ENCODE results near the gene TIMM29. TPM values are rescaled to one million over a fixed set of nuclear protein-coding genes. Genes with fewer than 3 reads are reported as not detected.

Gene TIMM29
- total RNA-seq, 1 donor, result 18.4 TPM

DNA sequence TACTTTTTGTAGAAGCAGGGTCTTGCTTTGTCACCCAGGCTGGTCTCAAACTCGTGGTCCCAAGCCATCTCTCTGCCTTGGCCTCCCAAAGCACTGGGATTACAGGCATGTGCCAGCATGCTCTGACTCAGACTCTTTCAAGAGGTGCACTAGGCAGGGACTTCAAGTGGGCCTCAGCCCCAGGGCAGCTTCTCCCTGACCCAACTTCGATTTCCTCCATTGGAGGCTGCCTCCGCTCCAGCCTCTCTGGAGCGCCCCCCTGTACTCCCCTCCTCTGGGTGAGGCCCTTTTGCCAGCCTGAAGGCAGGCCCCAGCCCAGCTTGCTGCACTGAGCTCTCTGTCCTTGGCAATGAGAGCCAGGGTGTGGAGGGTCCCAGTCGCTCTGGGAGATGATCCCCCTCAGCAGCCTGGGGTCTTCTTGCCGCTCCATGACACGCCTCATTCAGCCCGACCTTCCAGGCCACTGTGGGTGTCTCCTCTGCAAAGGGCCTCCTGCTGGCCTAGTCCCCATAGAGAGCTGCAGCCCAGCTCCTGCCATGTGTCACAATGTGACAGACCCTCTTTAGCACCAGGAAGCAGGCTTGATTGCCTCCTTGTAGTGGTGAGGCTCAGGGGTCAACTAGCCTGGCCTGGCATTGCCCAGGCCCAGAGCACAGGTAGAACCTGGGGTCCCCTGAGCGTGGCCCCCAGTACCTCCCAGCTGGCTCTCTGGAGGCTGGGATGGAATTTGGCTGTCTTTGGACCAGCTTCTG is 40.8 kb upstream of the TIMM29 start:
- TF ChIP-seq, protein P1, sequence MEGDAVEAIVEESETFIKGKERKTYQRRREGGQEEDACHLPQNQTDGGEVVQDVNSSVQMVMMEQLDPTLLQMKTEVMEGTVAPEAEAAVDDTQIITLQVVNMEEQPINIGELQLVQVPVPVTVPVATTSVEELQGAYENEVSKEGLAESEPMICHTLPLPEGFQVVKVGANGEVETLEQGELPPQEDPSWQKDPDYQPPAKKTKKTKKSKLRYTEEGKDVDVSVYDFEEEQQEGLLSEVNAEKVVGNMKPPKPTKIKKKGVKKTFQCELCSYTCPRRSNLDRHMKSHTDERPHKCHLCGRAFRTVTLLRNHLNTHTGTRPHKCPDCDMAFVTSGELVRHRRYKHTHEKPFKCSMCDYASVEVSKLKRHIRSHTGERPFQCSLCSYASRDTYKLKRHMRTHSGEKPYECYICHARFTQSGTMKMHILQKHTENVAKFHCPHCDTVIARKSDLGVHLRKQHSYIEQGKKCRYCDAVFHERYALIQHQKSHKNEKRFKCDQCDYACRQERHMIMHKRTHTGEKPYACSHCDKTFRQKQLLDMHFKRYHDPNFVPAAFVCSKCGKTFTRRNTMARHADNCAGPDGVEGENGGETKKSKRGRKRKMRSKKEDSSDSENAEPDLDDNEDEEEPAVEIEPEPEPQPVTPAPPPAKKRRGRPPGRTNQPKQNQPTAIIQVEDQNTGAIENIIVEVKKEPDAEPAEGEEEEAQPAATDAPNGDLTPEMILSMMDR (IDR thresholded peaks at IDR 0.05; ENCODE audit: insufficient read depth, low read length), result no peak
- no peak overlapping the region for H3K4me3 ChIP-seq (ENCODE audit: low read depth, low read length)
- no peak for DNase-seq (ENCODE audit: low read depth)

DNA sequence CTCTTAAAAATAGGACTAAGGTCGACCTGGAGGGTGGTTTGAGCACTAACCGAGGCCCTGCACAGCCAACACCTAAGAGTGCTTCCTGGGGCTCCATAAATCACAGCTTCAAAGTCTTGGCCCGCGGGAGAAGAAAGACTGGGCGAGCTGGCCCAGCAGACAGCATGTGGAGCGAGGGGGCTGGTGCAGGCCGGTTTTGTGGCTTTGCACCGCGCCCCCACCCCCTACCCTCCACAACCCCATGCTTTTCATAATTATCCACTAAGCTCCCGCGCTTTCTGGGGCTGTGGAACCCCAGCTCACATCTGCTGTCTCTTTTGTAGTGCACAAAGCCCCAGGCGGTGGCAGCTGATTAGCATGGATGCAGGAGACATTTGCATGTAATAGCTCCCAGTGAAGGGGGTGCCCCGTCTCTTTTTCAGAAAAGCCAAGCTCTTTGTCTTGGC is 40.2 kb upstream of the TIMM29 start:
- DNase-seq (ENCODE audit: low read depth), result no peak
- H3K4me3 ChIP-seq (ENCODE audit: low read depth, low read length), result no peak overlapping the region
- TF ChIP-seq, protein P1 (IDR thresholded peaks at IDR 0.05; ENCODE audit: insufficient read depth, low read length), result no peak

DNA sequence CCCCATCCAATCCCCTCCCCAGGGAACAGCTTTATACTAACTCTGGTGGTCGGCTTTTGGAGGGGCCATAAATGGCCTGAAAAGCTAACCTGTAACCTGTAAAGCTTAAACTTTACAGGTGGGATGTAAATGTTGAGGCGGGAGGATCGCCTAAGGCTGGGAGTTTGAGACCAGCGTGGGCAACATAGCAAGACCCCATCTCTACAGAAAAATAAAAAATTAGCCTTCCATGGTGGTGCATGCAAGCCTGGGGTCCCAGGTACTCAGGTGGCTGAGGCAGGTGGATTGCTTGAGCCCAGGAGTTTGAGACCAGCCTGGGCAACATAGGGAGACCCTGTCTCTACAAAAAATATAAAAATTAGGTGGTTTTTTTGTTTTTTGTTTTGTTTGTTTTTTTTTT is 38.7 kb upstream of the TIMM29 start:
- H3K4me3 ChIP-seq (ENCODE audit: low read depth, low read length), result no peak overlapping the region
- DNase-seq (ENCODE audit: low read depth), result no peak
- TF ChIP-seq, protein P1 (IDR thresholded peaks at IDR 0.05; ENCODE audit: insufficient read depth, low read length), result no peak

DNA sequence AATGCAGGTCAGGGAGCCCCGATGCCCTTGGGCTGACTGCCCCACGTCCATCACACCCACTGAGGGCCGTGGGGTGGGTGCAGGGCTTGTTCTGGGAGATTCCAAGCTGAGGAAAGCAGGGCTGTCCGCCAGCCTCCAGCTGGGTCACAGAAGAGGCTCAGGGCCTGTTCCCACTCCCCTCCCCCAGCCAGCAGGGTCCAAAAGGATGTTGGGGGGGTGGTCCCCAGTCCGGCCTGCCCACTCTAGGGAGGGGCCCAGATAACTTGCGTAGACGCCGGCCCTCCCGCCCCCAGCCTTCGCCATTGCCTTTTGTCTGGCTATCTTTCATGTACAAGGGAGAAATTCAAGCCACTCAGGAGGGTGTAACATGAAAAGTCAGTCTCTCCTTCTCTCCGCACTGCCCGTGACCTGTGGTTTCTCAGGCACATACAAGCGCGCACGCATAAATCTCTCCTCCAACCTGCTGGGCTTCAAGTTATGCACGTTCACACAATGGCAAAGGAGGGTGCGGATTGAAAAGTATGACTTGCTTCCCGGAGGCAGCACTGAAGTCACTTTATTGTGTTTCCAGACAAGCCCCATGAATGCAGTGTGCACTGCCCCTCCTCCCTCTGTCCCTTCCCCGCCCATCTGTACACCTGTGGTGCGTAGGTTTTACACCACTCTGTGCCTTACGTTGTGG is 37.1 kb upstream of the TIMM29 start:
- DNase-seq (ENCODE audit: low read depth), result peak; percentile 38
- H3K4me3 ChIP-seq (ENCODE audit: low read depth, low read length), result no peak overlapping the region
- TF ChIP-seq, protein P1 (IDR thresholded peaks at IDR 0.05; ENCODE audit: insufficient read depth, low read length), result no peak

- TF ChIP-seq, protein P1 (IDR thresholded peaks at IDR 0.05; ENCODE audit: insufficient read depth, low read length), result no peak
- no peak overlapping the region for H3K4me3 ChIP-seq (ENCODE audit: low read depth, low read length)
- DNase-seq (ENCODE audit: low read depth), result no peak
These were observed 36.4 kb upstream of the TIMM29 start for GRCh38 chr19:10892256-10892655.

GRCh38 chr19:10894911-10895213 is 33.7 kb upstream of the TIMM29 start:
- H3K4me3 ChIP-seq (ENCODE audit: low read depth, low read length), result no peak overlapping the region
- TF ChIP-seq, protein P1 (IDR thresholded peaks at IDR 0.05; ENCODE audit: insufficient read depth, low read length), result no peak
- no peak for DNase-seq (ENCODE audit: low read depth)
